Suppressor macrophage (primary cell): ENCODE measurements around the gene ADAMTS2.

Source experiments
- DNase-seq, 4 experiments: peaks; one replicate each; pipeline ENCODE4 v3.0.0-alpha.2; 2020 to 2022

ADAMTS2 gene

GRCh38 chr5:179265514-179266290 lies 79.6 kb downstream of the ADAMTS2 start:
- DNase-seq = peak in 2 of 4 experiments; percentile 6 to 15

DNA sequence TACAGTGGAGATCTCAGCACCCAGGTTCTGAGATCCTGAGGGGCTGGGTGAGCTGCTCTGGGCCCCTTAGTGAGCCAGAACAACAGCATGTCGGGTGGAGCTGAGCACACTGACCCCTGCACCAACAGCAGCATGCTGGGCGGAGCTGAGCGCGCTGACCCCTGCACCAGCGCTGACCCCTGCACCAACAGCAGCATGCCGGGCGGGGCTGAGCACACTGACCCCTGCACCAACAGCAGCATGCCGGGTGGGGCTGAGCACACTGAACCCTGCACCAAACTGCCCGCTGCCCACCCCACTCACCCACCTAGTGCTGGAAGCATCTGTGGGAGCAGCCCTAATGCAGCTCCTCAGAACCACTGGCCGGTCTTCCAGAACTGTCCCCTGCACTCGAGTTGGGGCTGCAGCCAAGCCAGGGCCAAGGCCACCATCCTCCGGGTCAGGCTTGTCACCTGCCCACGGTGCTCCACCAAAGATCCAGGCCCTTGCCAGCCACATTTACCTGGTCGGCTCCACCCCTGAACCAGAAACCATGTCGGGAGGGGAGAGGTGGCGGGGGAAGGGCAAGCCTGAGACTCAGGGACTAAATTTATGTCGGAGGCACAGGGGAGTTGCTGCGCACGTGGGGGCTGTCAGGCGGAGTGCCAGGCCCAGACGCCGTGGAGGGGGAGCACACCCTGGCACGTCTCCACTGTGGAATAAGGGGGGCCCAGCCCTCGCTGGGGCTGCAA lies 80.3 kb downstream of the ADAMTS2 start:
- DNase-seq = no peak

- DNase-seq = no peak
Measured at GRCh38 chr5:179264053-179264782, 81.0 kb downstream of the ADAMTS2 start.

DNA sequence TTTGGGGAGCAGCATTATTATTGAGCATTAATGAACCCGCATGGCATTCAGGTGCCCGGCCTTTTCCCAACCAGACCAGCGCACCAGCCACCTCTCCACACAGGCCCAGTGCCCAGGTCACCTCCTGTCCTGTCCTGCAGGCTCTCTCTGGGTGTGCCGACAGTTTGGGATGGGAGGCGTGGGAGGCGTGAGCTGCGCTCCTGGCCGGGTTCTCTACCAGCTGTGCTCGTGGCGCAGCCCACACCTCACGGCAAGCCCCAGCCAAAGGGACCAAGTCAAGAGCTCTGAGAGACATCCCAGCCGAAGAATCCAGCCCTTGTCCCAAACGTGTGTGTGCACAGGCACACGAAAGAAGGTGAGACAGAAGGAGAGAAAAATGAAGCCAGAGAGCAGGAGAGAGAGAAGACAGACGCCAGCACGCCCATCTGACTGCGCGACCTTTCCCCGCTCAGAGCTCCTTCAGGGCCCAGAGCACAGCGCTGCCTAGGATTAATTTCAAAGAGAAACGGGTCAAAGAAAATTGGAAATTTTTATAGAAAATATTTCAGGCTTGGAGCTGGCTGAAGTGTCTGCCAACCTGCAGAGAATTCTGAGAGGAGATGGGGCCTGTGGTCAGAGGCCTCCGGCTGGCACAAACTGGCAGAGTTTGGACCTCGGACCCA lies 81.7 kb downstream of the ADAMTS2 start:
- DNase-seq = no peak

- no peak for DNase-seq
Measured at GRCh38 chr5:179262126-179262920, 82.9 kb downstream of the ADAMTS2 start.

DNA sequence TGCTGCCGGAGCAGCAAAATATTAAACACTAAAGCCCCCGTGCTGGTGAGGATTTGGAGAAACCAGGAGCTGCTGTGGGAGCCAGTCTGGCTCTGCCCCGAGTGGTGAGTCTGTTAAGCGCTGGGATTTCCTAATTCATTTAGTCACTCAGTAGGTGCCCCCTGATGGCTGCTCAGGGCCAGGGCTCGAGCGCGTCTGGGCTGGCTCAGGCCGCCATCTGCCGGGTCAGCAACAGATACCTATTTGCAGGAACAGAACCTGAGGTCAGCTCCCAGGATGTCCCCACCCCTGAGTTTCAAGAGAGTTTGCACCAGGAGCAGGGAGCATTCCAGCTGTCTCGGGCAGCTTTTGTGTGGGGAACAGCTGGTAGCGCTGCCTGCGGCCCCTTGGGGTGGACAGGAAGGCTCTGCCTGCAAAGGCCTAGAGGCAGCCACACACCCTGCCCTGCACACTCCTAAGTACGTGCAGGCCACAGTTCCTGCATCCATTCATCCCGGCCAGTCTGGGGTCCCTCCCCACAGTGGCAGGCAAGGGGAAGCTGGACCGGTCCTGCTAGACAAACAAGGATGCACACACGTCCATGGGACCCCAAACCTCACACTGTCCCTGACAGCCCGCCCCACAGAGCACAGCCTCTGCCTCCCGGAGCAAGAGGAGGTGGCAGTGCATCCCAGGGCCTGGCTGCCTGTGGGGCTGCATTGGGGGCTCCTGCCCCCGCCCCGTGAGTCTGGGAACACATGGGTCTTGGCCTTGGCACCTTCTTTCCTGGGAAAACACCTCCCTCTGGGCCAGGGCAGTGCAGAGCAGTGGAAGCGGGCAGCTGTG lies 83.7 kb downstream of the ADAMTS2 start:
- DNase-seq = peak in 3 of 4 experiments; percentile 12 to 36 (median 13)

DNA sequence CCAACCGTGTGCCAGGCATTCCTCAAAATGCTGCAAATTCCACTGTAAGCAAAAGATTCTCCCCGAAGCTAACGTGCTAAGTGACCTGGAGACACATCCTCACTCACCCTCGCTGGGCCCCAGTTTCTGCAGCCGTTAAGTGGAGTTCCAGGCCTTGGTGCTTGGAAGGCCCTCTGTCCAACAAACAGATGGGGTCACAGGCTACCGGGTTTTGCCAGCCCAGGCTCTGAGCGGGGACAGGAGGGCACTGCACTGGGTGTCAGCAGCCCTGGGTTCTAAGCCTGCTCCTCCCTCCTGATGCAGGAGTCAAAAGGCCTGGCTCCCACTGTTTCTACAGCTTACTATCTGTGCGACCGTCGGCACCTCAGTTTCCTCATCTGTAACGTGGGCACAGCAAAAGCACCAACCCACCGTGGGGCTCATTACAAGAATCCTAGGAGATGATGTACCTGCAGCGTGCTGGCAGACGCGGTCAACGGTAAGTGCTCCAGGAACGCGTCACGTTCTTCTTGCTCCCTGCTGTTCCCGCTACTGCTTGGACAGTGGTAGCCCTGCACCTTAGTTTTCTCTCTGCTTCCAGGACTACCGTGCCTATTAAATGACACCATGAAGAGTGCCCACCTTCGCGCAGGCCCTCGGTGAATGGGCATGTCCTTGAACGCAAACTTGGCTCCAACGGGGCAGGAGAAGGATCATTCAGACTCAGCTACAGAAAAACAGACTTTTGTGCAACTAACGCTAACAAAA lies 84.8 kb downstream of the ADAMTS2 start:
- no peak for DNase-seq

DNA sequence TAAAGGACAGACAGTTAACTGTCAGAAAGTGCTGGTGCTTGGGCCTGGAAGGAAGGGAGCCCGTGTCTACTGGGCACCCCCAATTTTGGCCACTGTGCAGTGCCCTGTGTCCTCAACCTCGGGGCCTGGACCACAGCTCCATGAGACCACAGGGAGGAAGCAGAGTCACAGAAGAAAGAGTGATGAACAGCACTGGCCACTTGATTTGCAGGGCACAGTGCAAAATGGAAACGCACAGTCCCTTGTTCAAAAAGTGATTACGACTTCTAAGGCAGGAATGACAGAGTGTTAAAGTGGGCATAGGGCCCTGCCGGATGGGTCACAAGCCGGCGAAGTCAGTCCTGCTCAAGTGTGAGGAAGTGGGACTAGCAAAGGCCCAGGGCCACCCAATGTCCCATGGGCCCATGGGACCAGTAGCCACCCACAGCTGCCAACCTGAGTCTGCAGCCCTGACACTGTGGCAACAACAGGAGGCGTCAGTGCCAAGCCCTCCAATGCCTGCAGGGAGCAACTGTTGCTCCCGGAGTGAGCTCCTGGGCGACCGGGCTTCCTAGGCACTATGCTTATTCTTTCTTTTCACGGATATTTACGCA lies 85.4 kb downstream of the ADAMTS2 start:
- no peak for DNase-seq

DNA sequence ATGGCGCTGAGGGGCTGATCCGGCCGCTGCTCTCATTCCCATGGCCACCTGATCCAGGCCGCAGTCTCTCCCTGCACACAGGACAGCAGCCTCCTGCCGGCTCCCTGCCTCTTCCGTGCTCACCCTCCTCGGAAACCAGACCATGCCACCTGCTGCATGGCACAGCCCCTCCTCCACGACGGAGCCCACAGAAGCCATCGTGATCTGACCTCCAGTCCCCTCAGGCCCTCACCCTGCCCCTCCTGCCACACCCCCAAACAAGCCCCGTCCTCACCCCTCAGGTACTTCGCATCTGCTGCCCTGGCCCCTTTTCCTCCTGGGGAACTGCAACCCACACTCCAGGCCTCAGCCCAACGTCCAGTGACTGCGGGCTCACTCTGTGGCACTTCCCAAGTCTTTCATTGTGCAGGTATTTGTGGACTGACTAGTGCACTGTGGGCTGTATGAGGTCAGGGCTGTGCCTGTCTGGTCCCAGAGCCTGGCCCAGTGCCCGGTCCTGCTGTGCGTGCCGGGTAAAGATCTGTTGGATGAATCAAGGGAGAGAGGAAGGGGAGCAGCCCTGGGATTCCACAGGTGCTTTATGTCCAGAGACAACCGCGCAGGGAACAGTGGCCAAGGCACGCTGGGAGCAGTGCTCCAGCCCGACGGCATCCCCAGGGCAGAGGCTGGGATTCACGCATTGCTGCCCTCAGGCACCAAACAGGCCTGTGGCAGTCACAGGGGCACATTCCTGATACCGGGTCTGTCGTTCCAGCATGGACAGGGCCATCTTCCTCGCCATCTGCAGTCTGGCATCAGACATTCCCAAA lies 86.1 kb downstream of the ADAMTS2 start:
- no peak for DNase-seq

DNA sequence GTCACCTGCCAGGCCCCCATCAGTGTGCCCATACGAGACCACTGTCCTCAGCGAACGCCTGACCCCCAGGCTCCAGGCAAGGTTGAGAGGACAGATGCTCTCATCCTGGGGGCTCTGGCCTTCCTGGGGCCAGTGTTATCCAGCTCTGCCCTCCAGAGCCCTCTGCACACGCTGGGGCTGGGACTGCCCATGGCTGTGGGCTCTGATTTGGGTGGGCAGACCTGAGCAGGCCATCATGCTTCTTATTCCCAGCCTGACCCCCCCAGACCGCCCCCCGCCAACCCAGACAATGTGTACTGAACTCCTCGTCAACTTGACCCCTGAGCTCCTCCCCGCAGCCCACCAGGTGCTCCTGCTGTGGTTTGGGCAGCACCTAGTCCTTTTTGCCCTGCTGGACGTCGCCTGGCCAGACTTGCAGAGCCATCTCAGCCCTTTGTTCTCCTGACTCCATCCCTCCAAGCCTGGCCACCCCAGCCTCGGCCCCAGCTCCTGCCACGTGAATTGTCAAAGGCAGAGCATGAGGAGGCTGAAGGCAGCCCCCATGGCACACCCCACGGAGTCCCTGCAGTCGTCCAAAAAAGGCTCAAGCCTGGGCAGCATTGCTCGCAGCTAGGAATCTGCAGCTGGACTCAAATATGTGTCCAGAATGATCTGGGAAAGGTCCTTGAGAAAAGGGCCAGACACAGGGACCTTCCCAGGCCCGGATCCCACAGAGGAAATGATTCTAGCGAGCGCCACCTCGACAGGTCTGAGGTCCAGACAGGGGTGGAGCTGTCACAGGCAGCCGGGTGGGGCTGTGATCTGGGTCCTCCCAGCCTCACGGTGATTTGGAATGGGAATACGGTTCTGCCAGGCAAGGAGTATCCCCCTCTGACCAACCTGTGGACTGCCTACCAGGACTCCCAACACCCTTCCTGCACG lies 87.0 kb downstream of the ADAMTS2 start:
- DNase-seq = no peak

DNA sequence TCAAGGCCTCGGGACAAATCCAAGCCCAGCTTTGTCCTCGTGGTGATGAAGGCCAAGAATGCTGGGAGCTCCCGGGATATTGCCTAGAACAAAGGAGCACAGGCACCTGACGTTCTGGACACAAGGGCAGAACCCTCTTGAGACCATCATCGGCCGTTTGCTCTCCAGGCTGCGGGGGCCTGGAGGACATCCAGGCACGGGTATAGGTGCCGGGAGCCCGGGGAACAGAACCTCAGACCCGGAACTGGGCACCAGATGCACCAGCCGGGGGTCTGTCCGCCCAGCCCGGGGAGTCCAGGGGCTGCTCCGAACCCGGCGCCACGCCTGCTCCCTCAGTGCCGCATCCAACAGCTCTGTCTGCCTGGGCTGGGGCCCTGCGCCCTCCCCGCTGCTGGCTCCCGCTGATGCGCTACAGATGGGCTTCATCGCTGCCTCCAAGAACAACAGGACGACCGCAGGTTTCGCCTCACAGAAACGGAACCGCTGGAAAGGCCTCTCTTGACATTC lies 88.0 kb downstream of the ADAMTS2 start:
- no peak for DNase-seq

DNA sequence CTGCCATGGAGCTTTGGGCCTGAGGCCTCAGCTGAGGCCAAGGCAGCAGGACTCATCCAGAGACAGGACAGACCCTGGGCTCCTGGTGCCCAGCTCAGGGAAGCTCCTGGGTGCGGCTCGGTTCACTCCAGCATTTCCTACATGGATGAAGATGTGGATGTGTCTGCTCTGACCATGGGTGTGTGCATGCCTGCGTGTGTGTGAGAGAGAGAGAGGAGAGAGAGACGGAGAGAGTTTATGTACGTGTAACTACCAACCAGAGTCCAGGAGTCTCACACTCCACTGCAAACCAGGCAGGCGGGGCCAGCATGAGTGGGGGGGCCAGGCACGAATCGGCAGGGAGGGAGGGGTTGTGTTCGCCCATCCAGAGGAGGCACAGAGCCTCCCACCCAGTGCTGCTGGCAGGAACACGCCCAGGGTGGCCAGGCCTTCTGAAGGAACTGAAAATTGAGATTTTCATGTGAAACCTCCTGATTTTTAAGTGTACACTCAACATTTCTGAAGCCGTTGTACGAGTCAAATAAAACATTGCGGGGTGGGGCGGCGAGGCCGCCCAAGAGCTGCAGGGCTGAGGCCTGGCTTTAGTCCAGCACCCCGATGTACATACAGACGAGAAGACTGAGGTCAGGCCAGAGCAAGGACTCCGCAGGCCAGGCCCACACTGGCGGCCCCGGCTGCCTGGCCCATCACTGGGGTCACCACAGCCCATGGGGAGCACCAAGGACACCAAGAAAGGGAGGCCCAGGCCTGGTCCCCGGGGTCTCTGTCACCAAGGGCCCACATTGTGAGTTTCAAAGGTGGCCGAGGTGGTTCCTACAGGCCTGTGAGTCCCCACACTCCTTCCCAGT lies 88.7 kb downstream of the ADAMTS2 start:
- DNase-seq = no peak

DNA sequence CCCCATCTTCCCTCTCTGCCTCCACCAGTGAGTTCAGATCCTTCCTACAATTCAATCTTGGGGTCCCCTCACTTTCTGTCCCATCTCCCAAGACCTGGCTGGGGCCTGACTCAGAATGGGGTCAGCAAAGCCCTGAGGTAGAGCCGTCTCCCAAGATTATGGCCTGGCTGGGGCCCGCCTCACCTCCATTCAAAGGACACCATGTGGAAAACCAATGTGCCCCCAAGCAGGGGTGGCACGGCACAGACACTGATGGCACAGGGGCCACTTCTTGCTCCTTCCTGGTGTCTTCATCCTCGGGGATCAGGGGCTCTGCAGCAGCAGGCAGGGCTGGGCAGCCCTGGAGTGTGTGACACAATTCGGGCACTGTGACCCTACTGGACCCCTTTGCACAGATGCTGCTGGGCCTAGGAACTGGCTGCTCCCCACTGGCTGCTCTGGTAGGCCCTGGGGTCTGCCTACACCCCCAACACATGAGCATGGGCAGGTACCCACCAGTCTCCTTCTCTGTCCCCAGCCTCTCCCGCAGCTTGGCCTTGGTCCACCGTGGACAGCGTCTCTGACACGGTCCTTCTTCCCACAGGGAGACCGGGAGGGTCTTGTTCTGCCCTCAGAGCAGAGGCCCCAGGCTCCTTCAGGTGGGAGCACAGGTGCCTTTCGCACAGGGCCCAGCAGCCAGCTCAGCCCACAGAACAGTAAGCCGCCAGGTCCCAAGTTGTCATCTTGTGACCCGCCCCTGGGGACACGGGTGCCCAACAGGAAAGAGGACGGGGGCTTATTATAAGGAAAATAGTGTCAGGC lies 89.5 kb downstream of the ADAMTS2 start:
- no peak for DNase-seq

- DNase-seq = no peak
Measured at GRCh38 chr5:179254638-179255271, 90.5 kb downstream of the ADAMTS2 start.

- no peak for DNase-seq
Measured at GRCh38 chr5:179253730-179254129, 91.5 kb downstream of the ADAMTS2 start.
